T-helper 17 cell (primary cell): ENCODE results near the gene RAB27B. TPM values are rescaled to one million over a fixed set of nuclear protein-coding genes. Genes with fewer than 3 reads are reported as not detected.

Experiments
- ATAC-seq: fragments of 150-1000 bp; cut with Tn5 transposase; 2 replicates; pipeline ENCODE4 v1.10.0; 2021; ENCODE audit warnings: mild to moderate bottlenecking, moderate library complexity
- DNase-seq, 3 donors: peaks; one replicate each; pipeline versions ENCODE4 v3.0.0 to v3.0.0-alpha.2; 2020 to 2021
- H3K9me3 ChIP-seq: one replicate; pipeline ENCODE4 v1.7.0; 2013; ENCODE audit warnings: low read length, mild to moderate bottlenecking; ENCODE audit not compliant: control insufficient read depth, poor library complexity, severe bottlenecking
- H3K27ac Mint-ChIP-seq: one replicate; pipeline ENCODE4 v1.8.0; 2022; ENCODE audit warnings: mild to moderate bottlenecking, moderate library complexity, mixed read lengths
- H3K27me3 Mint-ChIP-seq: one replicate; pipeline ENCODE4 v1.8.0; 2022; ENCODE audit warnings: mixed read lengths
- H3K36me3 Mint-ChIP-seq: one replicate; pipeline ENCODE4 v1.8.0; 2022; ENCODE audit warnings: low read depth, mixed read lengths
- H3K4me1 Mint-ChIP-seq: one replicate; pipeline ENCODE4 v1.8.0; 2022; ENCODE audit warnings: mild to moderate bottlenecking, mixed read lengths
- H3K4me3 Mint-ChIP-seq: one replicate; pipeline ENCODE4 v1.8.0; 2022; ENCODE audit warnings: mild to moderate bottlenecking, moderate library complexity, mixed read lengths
- total RNA-seq, 4 donors: library from RNA in 2 of 4; stranded (reverse) in 2 of 4; gene quantifications; one replicate each; pipeline ENCODE4 v1.2.3 and lab custom pipeline; 2022 to 2026

Gene RAB27B
- total RNA-seq, 2 donors from 2014 or later: 3.5 to 30.6 TPM

DNA sequence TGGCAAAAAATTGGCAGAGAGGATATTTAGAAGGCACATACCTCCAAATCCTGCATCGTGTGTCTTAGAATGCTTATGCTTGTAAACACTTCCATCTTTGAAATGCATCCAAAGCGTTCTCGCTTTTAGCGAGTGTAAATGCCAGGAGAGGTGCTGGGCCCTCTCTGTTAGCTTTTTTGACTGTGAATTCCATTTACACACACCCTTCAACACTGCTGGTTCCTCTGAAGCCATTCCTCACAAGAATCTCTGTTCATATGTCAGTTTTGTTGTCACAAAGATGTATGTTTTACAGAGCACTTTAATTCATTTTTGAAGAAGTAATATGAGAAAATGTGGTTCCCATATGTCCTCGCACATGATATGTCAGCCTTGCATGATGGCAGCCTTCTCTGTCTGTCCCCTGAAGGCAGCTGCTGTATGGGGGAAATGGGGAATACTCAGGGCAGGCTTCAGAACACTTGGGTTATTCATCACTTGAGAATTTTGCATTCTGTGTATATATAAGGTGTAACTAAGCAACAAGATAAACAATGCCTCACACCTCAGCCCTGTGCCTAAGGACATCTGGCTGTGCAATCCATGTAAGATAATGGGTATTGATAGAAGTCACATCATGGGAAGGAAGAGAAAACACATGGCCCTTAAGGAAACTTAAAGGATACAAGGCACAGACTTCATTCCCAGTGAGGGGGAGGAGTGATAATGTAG, 52.3 kb downstream of the RAB27B start:
- H3K27ac Mint-ChIP-seq: no peak overlapping the region
- DNase-seq (no peak), ATAC-seq (no peak)
- no peaks in the 10 kb centered on the region for H3K27me3 Mint-ChIP-seq
- H3K4me1 Mint-ChIP-seq: no peaks in the 10 kb centered on the region
- no peaks in the 10 kb centered on the region for H3K9me3 ChIP-seq
- H3K4me3 Mint-ChIP-seq: no peak overlapping the region
- H3K36me3 Mint-ChIP-seq: peaks cover 5% of the 10 kb centered on the region

- peaks cover 2% of the 10 kb centered on the region for H3K4me1 Mint-ChIP-seq
- H3K36me3 Mint-ChIP-seq: peaks cover 6% of the 10 kb centered on the region
- H3K4me3 Mint-ChIP-seq: no peak overlapping the region
- no peaks in the 10 kb centered on the region for H3K9me3 ChIP-seq
- no peak for ATAC-seq
- no peak for DNase-seq
- no peak overlapping the region for H3K27ac Mint-ChIP-seq
- no peaks in the 10 kb centered on the region for H3K27me3 Mint-ChIP-seq
Observed at GRCh38 chr18:54881229-54881768, 53.0 kb downstream of the RAB27B start.

DNA sequence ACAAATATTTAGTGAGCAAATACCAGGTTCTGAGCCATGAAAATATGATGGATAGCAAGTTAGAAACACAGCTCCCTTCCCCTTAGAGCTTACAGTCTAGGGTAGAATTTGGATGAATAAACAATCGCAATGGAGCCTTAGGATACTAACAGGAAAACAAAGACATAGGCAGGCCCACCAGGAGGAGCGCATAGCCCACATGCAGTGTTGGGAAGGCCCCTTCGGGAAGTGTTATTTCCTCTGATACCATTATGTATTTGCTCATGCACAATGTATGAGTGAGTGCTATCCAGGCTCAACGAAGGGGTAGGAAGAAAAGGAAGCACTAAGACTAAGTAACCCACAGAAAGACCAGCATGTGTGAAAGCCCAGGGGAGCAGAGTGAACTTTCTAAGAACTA, 54.0 kb downstream of the RAB27B start:
- no peak overlapping the region for H3K4me3 Mint-ChIP-seq
- no peak overlapping the region for H3K27ac Mint-ChIP-seq
- peaks cover 6% of the 10 kb centered on the region for H3K36me3 Mint-ChIP-seq
- DNase-seq (no peak), ATAC-seq (no peak)
- H3K9me3 ChIP-seq: no peaks in the 10 kb centered on the region
- H3K4me1 Mint-ChIP-seq: peaks cover 2% of the 10 kb centered on the region
- H3K27me3 Mint-ChIP-seq: no peaks in the 10 kb centered on the region

DNA sequence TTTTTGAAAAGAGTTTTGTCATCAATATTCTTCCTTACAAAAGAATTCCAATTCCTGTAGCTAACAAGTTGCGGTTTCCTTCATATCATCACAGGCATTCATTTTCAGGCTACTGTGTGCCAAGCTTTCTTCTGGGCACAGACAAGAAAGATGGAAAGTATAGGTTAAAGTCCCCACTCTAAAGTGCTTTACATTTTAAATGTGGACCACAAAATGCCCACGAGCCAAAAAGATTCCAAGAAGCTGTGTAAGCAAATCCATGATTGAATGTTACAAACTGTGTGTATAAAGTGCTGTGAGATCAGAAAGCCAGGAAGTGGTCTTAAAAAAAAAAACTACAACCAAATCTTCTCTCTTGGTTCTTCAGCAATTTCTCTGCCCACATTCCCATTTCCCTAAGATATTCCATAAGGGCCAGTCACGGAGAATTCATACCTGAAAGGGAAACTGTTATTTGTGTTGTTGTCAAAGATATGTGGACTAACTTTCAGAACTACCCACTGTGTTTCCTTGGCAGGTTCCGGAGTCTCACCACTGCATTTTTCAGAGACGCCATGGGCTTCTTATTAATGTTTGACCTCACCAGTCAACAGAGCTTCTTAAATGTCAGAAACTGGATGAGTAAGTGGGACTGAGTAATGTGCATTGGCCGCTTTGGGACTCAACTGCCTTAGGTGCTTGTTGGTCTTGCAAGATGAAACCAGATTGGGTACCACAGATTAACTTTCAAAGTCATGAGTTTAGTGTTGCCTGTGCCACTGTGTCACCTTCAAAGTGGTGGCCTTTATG, 55.7 kb downstream of the RAB27B start:
- H3K4me1 Mint-ChIP-seq: peaks cover 2% of the 10 kb centered on the region
- no peak overlapping the region for H3K27ac Mint-ChIP-seq
- ATAC-seq (no peak), DNase-seq (no peak)
- H3K9me3 ChIP-seq: no peaks in the 10 kb centered on the region
- H3K4me3 Mint-ChIP-seq: no peak overlapping the region
- no peaks in the 10 kb centered on the region for H3K27me3 Mint-ChIP-seq
- H3K36me3 Mint-ChIP-seq: peaks cover 6% of the 10 kb centered on the region

DNA sequence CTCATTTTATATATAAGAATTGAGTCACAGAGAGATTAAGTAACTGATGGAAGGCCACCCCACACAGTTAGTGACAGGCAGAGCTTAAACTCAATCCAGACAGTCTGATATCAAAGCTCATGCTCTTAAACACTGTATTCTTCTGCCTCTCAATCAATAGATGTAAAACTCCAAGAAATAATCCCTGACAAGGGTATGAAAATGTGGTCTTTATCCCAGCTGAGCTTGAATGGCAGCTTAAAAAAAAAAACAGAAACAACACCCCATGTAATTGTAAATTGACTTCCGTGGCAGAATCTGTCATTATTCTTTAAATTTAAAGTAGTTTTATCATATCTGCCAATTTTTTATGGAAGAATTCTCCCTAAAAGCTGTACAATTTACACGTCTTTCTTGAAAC, 60.1 kb downstream of the RAB27B start:
- H3K9me3 ChIP-seq: no peaks in the 10 kb centered on the region
- DNase-seq: no peak
- Mint-ChIP-seq H3K36me3 (peaks cover 4% of the 10 kb centered on the region), H3K4me3 (no peak overlapping the region), H3K4me1 (peaks cover 2% of the 10 kb centered on the region), H3K27ac (no peak overlapping the region), H3K27me3 (no peaks in the 10 kb centered on the region)
- ATAC-seq: no peak

- H3K9me3 ChIP-seq: no peaks in the 10 kb centered on the region
- Mint-ChIP-seq H3K36me3 (peaks cover 4% of the 10 kb centered on the region), H3K4me3 (no peak overlapping the region), H3K27ac (no peak overlapping the region), H3K4me1 (peaks cover 2% of the 10 kb centered on the region), H3K27me3 (no peaks in the 10 kb centered on the region)
- no peak for DNase-seq
- ATAC-seq: no peak
Observed at GRCh38 chr18:54888933-54889332, 60.7 kb downstream of the RAB27B start.

- Mint-ChIP-seq H3K4me3 (no peak overlapping the region), H3K36me3 (no peaks in the 10 kb centered on the region), H3K27ac (no peak overlapping the region), H3K27me3 (no peaks in the 10 kb centered on the region), H3K4me1 (no peaks in the 10 kb centered on the region)
- ATAC-seq (no peak), DNase-seq (no peak)
- no peaks in the 10 kb centered on the region for H3K9me3 ChIP-seq
Observed at GRCh38 chr18:54899500-54899899, 71.2 kb downstream of the RAB27B start.

DNA sequence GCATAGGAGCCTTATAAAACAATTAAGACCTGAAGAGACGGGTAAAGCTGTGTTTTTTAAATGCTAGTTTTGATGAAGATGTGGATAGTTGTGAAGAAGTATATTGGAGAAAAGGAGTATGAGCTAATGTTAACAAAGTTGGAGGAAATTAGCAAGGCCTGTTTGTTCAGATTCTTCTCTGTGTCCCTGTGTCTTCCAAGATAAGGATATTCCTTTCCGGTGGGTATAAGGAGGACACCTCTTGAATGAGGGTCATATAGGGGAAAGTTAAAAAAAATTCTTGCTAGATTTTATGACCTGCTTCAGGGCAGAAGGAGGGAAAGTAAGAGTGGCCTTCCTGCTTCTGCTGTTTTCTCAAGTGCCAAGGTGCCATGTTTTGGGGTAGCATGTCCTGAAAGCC, 72.0 kb downstream of the RAB27B start:
- Mint-ChIP-seq H3K4me1 (no peaks in the 10 kb centered on the region), H3K4me3 (no peak overlapping the region), H3K27ac (no peak overlapping the region), H3K36me3 (no peaks in the 10 kb centered on the region), H3K27me3 (no peaks in the 10 kb centered on the region)
- ATAC-seq (no peak), DNase-seq (no peak)
- H3K9me3 ChIP-seq: no peaks in the 10 kb centered on the region

- ATAC-seq (no peak), DNase-seq (no peak)
- Mint-ChIP-seq H3K27me3 (peaks cover 7% of the 10 kb centered on the region), H3K4me3 (no peak overlapping the region), H3K4me1 (no peaks in the 10 kb centered on the region), H3K27ac (no peak overlapping the region), H3K36me3 (no peaks in the 10 kb centered on the region)
- no peaks in the 10 kb centered on the region for H3K9me3 ChIP-seq
Observed at GRCh38 chr18:54904581-54904980, 76.3 kb downstream of the RAB27B start.

DNA sequence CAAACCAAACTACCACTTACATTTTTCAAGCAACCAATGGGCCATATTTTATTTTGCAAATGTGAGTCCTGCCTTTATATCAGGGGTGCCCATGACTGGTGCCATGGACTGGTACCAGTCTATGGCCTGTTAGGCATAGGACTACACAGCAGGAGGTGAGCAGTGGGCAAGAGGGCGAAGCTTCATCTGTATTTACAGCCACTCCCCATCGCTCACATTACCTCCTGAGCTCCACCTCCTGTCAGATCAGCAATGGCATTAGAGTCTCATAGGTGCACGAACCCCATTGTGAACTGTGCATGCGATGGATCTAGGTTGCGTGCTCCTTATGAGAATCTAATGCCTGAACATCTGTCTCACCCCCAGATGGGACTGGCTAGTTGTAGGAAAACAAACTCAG, 77.4 kb downstream of the RAB27B start:
- Mint-ChIP-seq H3K36me3 (no peaks in the 10 kb centered on the region), H3K27me3 (peaks cover 7% of the 10 kb centered on the region), H3K4me3 (no peak overlapping the region), H3K4me1 (no peaks in the 10 kb centered on the region), H3K27ac (no peak overlapping the region)
- no peak for DNase-seq
- no peaks in the 10 kb centered on the region for H3K9me3 ChIP-seq
- ATAC-seq: no peak

- Mint-ChIP-seq H3K27me3 (peaks cover 7% of the 10 kb centered on the region), H3K4me1 (no peaks in the 10 kb centered on the region), H3K27ac (no peak overlapping the region), H3K36me3 (no peaks in the 10 kb centered on the region), H3K4me3 (no peak overlapping the region)
- DNase-seq (no peak), ATAC-seq (no peak)
- no peaks in the 10 kb centered on the region for H3K9me3 ChIP-seq
Observed at GRCh38 chr18:54906331-54907185, 78.3 kb downstream of the RAB27B start.

DNA sequence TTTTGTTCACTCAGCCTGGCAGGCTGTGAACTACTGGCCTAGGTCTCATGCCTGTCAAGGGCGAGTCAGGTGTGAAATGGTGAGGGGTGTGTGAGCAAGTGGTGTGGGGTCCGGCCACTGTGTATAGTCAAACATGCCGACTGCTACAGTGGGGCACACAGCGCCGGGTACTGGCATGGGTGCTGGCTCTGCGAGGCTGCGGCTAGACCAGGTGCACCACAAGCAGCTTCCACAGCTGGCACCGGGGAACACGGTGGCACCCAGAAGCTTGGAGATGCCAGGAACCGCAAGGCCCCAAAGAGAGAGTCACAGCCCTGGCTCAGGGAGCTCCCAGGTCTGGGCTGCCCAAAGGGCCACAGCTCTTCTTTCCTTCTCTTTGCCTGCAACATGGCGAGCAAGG, 81.3 kb downstream of the RAB27B start:
- no peak overlapping the region for H3K27ac Mint-ChIP-seq
- H3K27me3 Mint-ChIP-seq: peaks cover 17% of the 10 kb centered on the region
- no peaks in the 10 kb centered on the region for H3K36me3 Mint-ChIP-seq
- H3K4me3 Mint-ChIP-seq: no peak overlapping the region
- ATAC-seq: no peak
- no peak for DNase-seq
- H3K4me1 Mint-ChIP-seq: no peaks in the 10 kb centered on the region
- no peaks in the 10 kb centered on the region for H3K9me3 ChIP-seq
